HCT116 (cell line): Measurements from ENCODE around the gene SLC16A1. TPM values are rescaled to one million over a fixed set of nuclear protein-coding genes. Genes with fewer than 3 reads are reported as not detected.

Source experiments
- ATAC-seq: fragments of 200-7000 bp; cut with Tn5 transposase; 2 replicates; pipeline ENCODE4 v1.9.1; 2020; ENCODE audit warnings: mild to moderate bottlenecking, moderate library complexity
- BruUV-seq: library from RNA; stranded (reverse); fragments of 400-500 nt; replicated peaks from 2 replicates; lab custom pipeline; 2021; lab: Mats Ljungman, UMichigan
- CTCF ChIA-PET: fragments of 300-600 bp; sonication (Branson Sonifier 250); formaldehyde crosslinking; loops from one replicate; lab custom pipeline; 2021; ENCODE audit warnings: antibody characterized with exemption; lab: Charles Lee
- POLR2A ChIA-PET: fragments of 300-600, 350-600 bp; sonication (Branson Sonifier 250); formaldehyde crosslinking; loops from one replicate; lab custom pipeline; 2021; ENCODE audit warnings: antibody characterized with exemption; lab: Charles Lee
- RAD21 ChIA-PET, 2 experiments: fragments of 300-600 bp; sonication (Branson Sonifier 250); formaldehyde crosslinking; loops; one replicate each; lab custom pipeline; 2023; ENCODE audit warnings: low total read pairs in 2 of 2; ENCODE audit not compliant: uncharacterized antibody in 2 of 2, unreplicated experiment in 2 of 2, low non-redundant PET in 1 of 2; lab: Charles Lee
- DNase-seq: peaks from one replicate; pipeline ENCODE4 v3.0.0-alpha.2; 2010; ENCODE audit warnings: low read depth, low spot score
- H2AFZ ChIP-seq: fragments of 200-600 bp; shearing (Covaris generic), sonication (generic); 2 replicates; pipeline ENCODE4 v1.6.1; 2017; ENCODE audit warnings: low read depth, mixed run types, mixed read lengths, antibody characterized with exemption, low read length; ENCODE audit not compliant: poor library complexity, severe bottlenecking
- H3K27ac ChIP-seq: 2 replicates; pipeline ENCODE4 v1.5.1; 2012; ENCODE audit warnings: low read depth, low read length
- H3K27me3 ChIP-seq: fragments of 200-600 bp; sonication (generic); 2 replicates; pipeline ENCODE4 v1.6.1; 2016; ENCODE audit warnings: mixed run types, low read length, mixed read lengths; ENCODE audit not compliant: insufficient read depth
- H3K36me3 ChIP-seq, 2 experiments: fragments of 200-500 bp in 1 of 2; fragments of 200-600 bp in 1 of 2; sonication (Bioruptor generic) in 1 of 2; sonication (generic) in 1 of 2; 2 replicates each; pipeline versions ENCODE4 v1.5.1 to v1.6.1; 2014 to 2016; ENCODE audit warnings: low read length in 2 of 2, inconsistent platforms in 1 of 2, mixed read lengths in 1 of 2, mixed run types in 1 of 2; ENCODE audit not compliant: insufficient read depth in 2 of 2, control insufficient read depth in 1 of 2
- H3K4me1 ChIP-seq, 2 experiments: fragments of 200-600 bp in 1 of 2; sonication (generic) in 1 of 2; 2 replicates each; pipeline versions ENCODE4 v1.5.1 to v1.6.1; 2012 to 2017; ENCODE audit warnings: low read length in 2 of 2, inconsistent platforms in 1 of 2, mild to moderate bottlenecking in 1 of 2, mixed read lengths in 1 of 2, mixed run types in 1 of 2, moderate library complexity in 1 of 2; ENCODE audit not compliant: insufficient read depth in 2 of 2, control insufficient read depth in 1 of 2
- H3K4me2 ChIP-seq: fragments of 200-600 bp; sonication (generic); 2 replicates; pipeline ENCODE4 v1.6.1; 2017; ENCODE audit warnings: mixed run types, low read length, mixed read lengths
- H3K4me3 ChIP-seq, 2 experiments: fragments of 200-600 bp in 1 of 2; sonication (generic) in 1 of 2; replicated peaks in 1 of 2; 2 replicates each; pipeline ENCODE4 v1.5.1; 2011 to 2016; ENCODE audit warnings: low read length in 2 of 2, control low read depth in 1 of 2, low read depth in 1 of 2, mild to moderate bottlenecking in 1 of 2, mixed read lengths in 1 of 2, mixed run types in 1 of 2
- H3K79me2 ChIP-seq: fragments of 200-600 bp; sonication (generic); 2 replicates; pipeline ENCODE4 v1.6.1; 2017; ENCODE audit warnings: mild to moderate bottlenecking, mixed run types, low read length, moderate library complexity, mixed read lengths; ENCODE audit not compliant: insufficient read depth
- H3K9ac ChIP-seq: fragments of 200-600 bp; sonication (generic); 2 replicates; pipeline ENCODE4 v1.6.1; 2016; ENCODE audit warnings: low read length, mixed read lengths
- H3K9me2 ChIP-seq: fragments of 200-600 bp; sonication (generic), shearing (Covaris generic); 2 replicates; pipeline ENCODE4 v1.6.1; 2017; ENCODE audit warnings: mixed run types, mild to moderate bottlenecking, moderate library complexity; ENCODE audit not compliant: insufficient read depth
- H3K9me3 ChIP-seq, 2 experiments: fragments of 200-500 bp in 1 of 2; fragments of 200-600 bp in 1 of 2; sonication (Bioruptor generic) in 1 of 2; sonication (generic) in 1 of 2; 2 replicates each; pipeline ENCODE4 v1.6.1; 2014 to 2017; ENCODE audit warnings: low read length in 2 of 2, mixed read lengths in 2 of 2, inconsistent platforms in 1 of 2, low read depth in 1 of 2, mild to moderate bottlenecking in 1 of 2, mixed run types in 1 of 2, moderate library complexity in 1 of 2; ENCODE audit not compliant: control insufficient read depth in 1 of 2, insufficient read depth in 1 of 2
- H4K20me1 ChIP-seq: fragments of 200-600 bp; sonication (generic), shearing (Covaris generic); 2 replicates; pipeline ENCODE4 v1.6.1; 2017; ENCODE audit warnings: mixed run types, mild to moderate bottlenecking, moderate library complexity; ENCODE audit not compliant: insufficient read depth
- CEBPB ChIP-seq: IDR thresholded peaks from 2 replicates; pipeline ENCODE4 v1.6.1; 2012; ENCODE audit warnings: low read depth
- EZH2phosphoT487 ChIP-seq: fragments of 200-600 bp; IDR thresholded peaks from 2 replicates; pipeline ENCODE4 v1.6.1; 2018; ENCODE audit warnings: antibody characterized with exemption, borderline replicate concordance
- JUND ChIP-seq: IDR thresholded peaks from 2 replicates; pipeline ENCODE4 v1.6.1; 2012
- RAD21 ChIP-seq: IDR thresholded peaks from 2 replicates; pipeline ENCODE4 v1.6.1; 2012; ENCODE audit warnings: low read depth, mild to moderate bottlenecking
- TCF7L2 ChIP-seq: IDR thresholded peaks from 2 replicates; pipeline ENCODE4 v1.7.0; 2011; ENCODE audit warnings: borderline replicate concordance, inconsistent platforms; ENCODE audit not compliant: insufficient read depth, insufficient read length; ENCODE audit errors: extremely low read depth
- YY1 ChIP-seq: IDR thresholded peaks from 2 replicates; pipeline ENCODE4 v1.6.1; 2011; ENCODE audit warnings: low read length, low read depth, moderate library complexity, mild to moderate bottlenecking; ENCODE audit not compliant: insufficient replicate concordance; ENCODE audit errors: extremely low read depth
- intact Hi-C: fragments of 100-400 bp; cut with micrococcal nuclease; formaldehyde crosslinking; loops from 2 replicates; pipeline ENCODE4 v1.10.0; 2022
- total RNA-seq: library from RNA; stranded (reverse); gene quantifications from one replicate; pipeline ENCODE4 v1.2.1, GENCODE V29; 2021; ENCODE audit not compliant: unreplicated experiment
- TF ChIP-seq, protein P1 (sequence below): IDR thresholded peaks from 2 replicates; pipeline ENCODE4 v1.6.1; 2011; ENCODE audit warnings: mild to moderate bottlenecking, low read length, moderate library complexity; ENCODE audit not compliant: insufficient replicate concordance; ENCODE audit errors: extremely low read depth
- TF ChIP-seq, protein P2 (sequence below): IDR thresholded peaks from 2 replicates; pipeline ENCODE4 v1.6.1; 2012
- TF ChIP-seq, protein P3 (sequence below): IDR thresholded peaks from 2 replicates; pipeline ENCODE4 v1.6.1; 2012; ENCODE audit warnings: low read depth

Gene SLC16A1
- total RNA-seq, 1 experiment from 2014 or later: 96.7 TPM

DNA sequence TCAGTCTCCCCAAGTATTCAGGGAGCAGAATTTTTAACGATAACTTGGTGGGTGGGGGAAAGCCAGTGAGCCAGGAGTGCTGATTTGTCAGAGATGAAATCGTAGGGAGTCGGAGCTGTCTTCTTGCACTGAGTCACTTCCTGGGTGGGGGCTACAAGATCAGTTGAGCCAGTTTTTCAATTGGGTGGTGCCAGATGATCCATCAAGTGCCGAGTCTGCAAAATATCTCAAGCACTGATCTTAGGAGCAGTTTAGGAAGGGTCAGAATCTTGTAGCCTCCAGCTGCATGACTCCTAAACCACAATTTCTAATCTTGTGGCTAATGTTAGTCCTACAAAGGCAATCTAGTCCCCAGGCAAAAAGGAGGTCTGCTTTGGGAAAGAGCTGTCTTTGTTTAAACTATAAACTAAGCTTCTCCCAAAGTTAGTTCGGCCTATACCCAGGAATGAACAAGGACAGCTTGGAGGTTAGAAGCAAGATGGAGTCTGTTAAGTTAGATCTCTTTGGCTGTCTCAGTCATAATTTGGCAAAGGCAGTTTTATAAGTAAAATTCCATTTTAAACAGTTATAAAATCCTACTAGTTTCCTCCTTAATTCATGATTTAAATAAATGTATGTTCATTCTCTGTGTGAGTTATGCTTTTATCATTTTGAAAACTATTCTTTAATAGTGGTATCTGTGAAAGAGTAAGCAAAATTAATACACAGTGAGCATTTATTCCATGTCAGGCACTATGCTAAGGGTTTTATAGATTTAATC, 51.7 kb downstream of the SLC16A1 start (continued):
- TF ChIP-seq TCF7L2: no peak
- TF ChIP-seq JUND: peak; percentile 39; the same call in 1 of the 2 replicates
- no peak for TF ChIP-seq YY1
- no peak for TF ChIP-seq CEBPB

DNA sequence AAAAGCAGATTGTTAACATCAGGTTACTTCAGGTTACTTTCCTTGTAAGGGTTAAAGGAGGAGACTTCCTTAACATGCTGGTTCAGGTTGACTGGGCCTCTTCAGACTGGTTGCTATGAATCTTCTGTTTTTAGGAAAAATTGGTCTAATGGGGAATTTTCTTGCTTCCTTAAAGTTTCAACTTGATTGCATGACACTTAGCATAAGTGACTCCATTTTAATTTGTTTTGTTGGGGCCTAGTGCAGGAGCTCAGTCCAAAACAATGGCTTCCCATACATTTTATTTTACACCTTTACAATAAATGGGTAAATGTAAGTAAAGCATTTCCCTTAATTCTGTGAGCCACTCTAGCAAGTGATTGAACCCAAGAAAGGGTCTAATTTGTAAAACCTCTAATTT, 53.8 kb downstream of the SLC16A1 start:
- intact Hi-C loops: no loop called here
- Histone ChIP-seq H3K27ac (no peak overlapping the region), H3K4me1 (peaks cover 21 to 36% of the 10 kb centered on the region in 2 experiments), H3K9ac (no peak overlapping the region), H3K79me2 (no peaks in the 10 kb centered on the region), H3K27me3 (no peaks in the 10 kb centered on the region), H3K4me2 (no peak overlapping the region), H4K20me1 (no peaks in the 10 kb centered on the region), H3K36me3 (0 out of 4 replicates have a peak, but pooled peaks cover 0 to 3% of the 10 kb centered on the region in 2 experiments), H3K9me3 (no peaks in the 10 kb centered on the region), H3K4me3 (no peak overlapping the region), H2AFZ (no peak overlapping the region), H3K9me2 (no peaks in the 10 kb centered on the region)
- BruUV-seq: TSS peak; percentile 7
- no peak for DNase-seq
- POLR2A ChIA-PET: no interaction called here
- no peak for TF ChIP-seq YY1
- TF ChIP-seq, protein P1, sequence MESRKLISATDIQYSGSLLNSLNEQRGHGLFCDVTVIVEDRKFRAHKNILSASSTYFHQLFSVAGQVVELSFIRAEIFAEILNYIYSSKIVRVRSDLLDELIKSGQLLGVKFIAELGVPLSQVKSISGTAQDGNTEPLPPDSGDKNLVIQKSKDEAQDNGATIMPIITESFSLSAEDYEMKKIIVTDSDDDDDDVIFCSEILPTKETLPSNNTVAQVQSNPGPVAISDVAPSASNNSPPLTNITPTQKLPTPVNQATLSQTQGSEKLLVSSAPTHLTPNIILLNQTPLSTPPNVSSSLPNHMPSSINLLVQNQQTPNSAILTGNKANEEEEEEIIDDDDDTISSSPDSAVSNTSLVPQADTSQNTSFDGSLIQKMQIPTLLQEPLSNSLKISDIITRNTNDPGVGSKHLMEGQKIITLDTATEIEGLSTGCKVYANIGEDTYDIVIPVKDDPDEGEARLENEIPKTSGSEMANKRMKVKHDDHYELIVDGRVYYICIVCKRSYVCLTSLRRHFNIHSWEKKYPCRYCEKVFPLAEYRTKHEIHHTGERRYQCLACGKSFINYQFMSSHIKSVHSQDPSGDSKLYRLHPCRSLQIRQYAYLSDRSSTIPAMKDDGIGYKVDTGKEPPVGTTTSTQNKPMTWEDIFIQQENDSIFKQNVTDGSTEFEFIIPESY: no peak
- no peak for TF ChIP-seq EZH2phosphoT487
- TF ChIP-seq, protein P2, sequence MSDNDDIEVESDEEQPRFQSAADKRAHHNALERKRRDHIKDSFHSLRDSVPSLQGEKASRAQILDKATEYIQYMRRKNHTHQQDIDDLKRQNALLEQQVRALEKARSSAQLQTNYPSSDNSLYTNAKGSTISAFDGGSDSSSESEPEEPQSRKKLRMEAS: no peak
- TF ChIP-seq RAD21: no peak
- TF ChIP-seq JUND: no peak
- TF ChIP-seq TCF7L2: no peak
- TF ChIP-seq, protein P3, sequence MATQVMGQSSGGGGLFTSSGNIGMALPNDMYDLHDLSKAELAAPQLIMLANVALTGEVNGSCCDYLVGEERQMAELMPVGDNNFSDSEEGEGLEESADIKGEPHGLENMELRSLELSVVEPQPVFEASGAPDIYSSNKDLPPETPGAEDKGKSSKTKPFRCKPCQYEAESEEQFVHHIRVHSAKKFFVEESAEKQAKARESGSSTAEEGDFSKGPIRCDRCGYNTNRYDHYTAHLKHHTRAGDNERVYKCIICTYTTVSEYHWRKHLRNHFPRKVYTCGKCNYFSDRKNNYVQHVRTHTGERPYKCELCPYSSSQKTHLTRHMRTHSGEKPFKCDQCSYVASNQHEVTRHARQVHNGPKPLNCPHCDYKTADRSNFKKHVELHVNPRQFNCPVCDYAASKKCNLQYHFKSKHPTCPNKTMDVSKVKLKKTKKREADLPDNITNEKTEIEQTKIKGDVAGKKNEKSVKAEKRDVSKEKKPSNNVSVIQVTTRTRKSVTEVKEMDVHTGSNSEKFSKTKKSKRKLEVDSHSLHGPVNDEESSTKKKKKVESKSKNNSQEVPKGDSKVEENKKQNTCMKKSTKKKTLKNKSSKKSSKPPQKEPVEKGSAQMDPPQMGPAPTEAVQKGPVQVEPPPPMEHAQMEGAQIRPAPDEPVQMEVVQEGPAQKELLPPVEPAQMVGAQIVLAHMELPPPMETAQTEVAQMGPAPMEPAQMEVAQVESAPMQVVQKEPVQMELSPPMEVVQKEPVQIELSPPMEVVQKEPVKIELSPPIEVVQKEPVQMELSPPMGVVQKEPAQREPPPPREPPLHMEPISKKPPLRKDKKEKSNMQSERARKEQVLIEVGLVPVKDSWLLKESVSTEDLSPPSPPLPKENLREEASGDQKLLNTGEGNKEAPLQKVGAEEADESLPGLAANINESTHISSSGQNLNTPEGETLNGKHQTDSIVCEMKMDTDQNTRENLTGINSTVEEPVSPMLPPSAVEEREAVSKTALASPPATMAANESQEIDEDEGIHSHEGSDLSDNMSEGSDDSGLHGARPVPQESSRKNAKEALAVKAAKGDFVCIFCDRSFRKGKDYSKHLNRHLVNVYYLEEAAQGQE: no peak
- no peak for TF ChIP-seq CEBPB
- ATAC-seq: no peak
- RAD21 ChIA-PET: no interaction called here
- CTCF ChIA-PET: interaction anchor here (2.4 kb wide), 1 partner anchor 171 kb away, joined by 6 read pairs; the partner anchor contains the start of gene LRIG2
